T-helper 17 cell (primary cell): ENCODE measurements around the gene IFTAP. TPM values are rescaled to one million over a fixed set of nuclear protein-coding genes. Genes with fewer than 3 reads are reported as not detected.

Experiments
- ATAC-seq: fragments of 150-1000 bp; cut with Tn5 transposase; 2 replicates; pipeline ENCODE4 v1.10.0; 2021; ENCODE audit warnings: mild to moderate bottlenecking, moderate library complexity
- DNase-seq, 3 donors: peaks; one replicate each; pipeline versions ENCODE4 v3.0.0 to v3.0.0-alpha.2; 2020 to 2021
- H3K9me3 ChIP-seq: one replicate; pipeline ENCODE4 v1.7.0; 2013; ENCODE audit warnings: low read length, mild to moderate bottlenecking; ENCODE audit not compliant: control insufficient read depth, poor library complexity, severe bottlenecking
- H3K27ac Mint-ChIP-seq: one replicate; pipeline ENCODE4 v1.8.0; 2022; ENCODE audit warnings: mild to moderate bottlenecking, moderate library complexity, mixed read lengths
- H3K27me3 Mint-ChIP-seq: one replicate; pipeline ENCODE4 v1.8.0; 2022; ENCODE audit warnings: mixed read lengths
- H3K36me3 Mint-ChIP-seq: one replicate; pipeline ENCODE4 v1.8.0; 2022; ENCODE audit warnings: low read depth, mixed read lengths
- H3K4me1 Mint-ChIP-seq: one replicate; pipeline ENCODE4 v1.8.0; 2022; ENCODE audit warnings: mild to moderate bottlenecking, mixed read lengths
- H3K4me3 Mint-ChIP-seq: one replicate; pipeline ENCODE4 v1.8.0; 2022; ENCODE audit warnings: mild to moderate bottlenecking, moderate library complexity, mixed read lengths
- total RNA-seq, 4 donors: library from RNA in 2 of 4; stranded (reverse) in 2 of 4; gene quantifications; one replicate each; pipeline ENCODE4 v1.2.3 and lab custom pipeline; 2022 to 2026

IFTAP gene
- total RNA-seq, 2 donors from 2014 or later = 1.9 to 4.4 TPM

- Mint-ChIP-seq H3K4me3 (no peak overlapping the region), H3K27me3 (peaks cover 73% of the 10 kb centered on the region), H3K36me3 (no peaks in the 10 kb centered on the region), H3K4me1 (peaks cover 5% of the 10 kb centered on the region), H3K27ac (no peak overlapping the region)
- H3K9me3 ChIP-seq = no peaks in the 10 kb centered on the region
- ATAC-seq (no peak), DNase-seq (no peak)
Measured at GRCh38 chr11:36689442-36689841, 95.1 kb downstream of the IFTAP start.

- no peak for DNase-seq
- Mint-ChIP-seq H3K36me3 (no peaks in the 10 kb centered on the region), H3K4me1 (no peaks in the 10 kb centered on the region), H3K4me3 (no peak overlapping the region), H3K27me3 (peaks cover 65% of the 10 kb centered on the region), H3K27ac (no peak overlapping the region)
- no peak for ATAC-seq
- no peaks in the 10 kb centered on the region for H3K9me3 ChIP-seq
Measured at GRCh38 chr11:36692704-36693103, 98.4 kb downstream of the IFTAP start.

GRCh38 chr11:36693139-36693843, 99.0 kb downstream of the IFTAP start:
- no peaks in the 10 kb centered on the region for H3K4me1 Mint-ChIP-seq
- peaks cover 62% of the 10 kb centered on the region for H3K27me3 Mint-ChIP-seq
- no peak overlapping the region for H3K4me3 Mint-ChIP-seq
- no peak overlapping the region for H3K27ac Mint-ChIP-seq
- no peaks in the 10 kb centered on the region for H3K36me3 Mint-ChIP-seq
- no peak for ATAC-seq
- H3K9me3 ChIP-seq = no peaks in the 10 kb centered on the region
- DNase-seq = no peak

- Mint-ChIP-seq H3K4me1 (no peaks in the 10 kb centered on the region), H3K27me3 (peaks cover 59% of the 10 kb centered on the region), H3K27ac (no peak overlapping the region), H3K4me3 (no peak overlapping the region), H3K36me3 (no peaks in the 10 kb centered on the region)
- ATAC-seq (no peak), DNase-seq (no peak)
- H3K9me3 ChIP-seq = no peaks in the 10 kb centered on the region
Measured at GRCh38 chr11:36695111-36695510, 100.8 kb downstream of the IFTAP start.

- H3K4me1 Mint-ChIP-seq = no peaks in the 10 kb centered on the region
- ATAC-seq (no peak), DNase-seq (no peak)
- no peak overlapping the region for H3K4me3 Mint-ChIP-seq
- H3K27ac Mint-ChIP-seq = no peak overlapping the region
- peaks cover 61% of the 10 kb centered on the region for H3K27me3 Mint-ChIP-seq
- H3K36me3 Mint-ChIP-seq = no peaks in the 10 kb centered on the region
- H3K9me3 ChIP-seq = no peaks in the 10 kb centered on the region
Measured at GRCh38 chr11:36695571-36695970, 101.3 kb downstream of the IFTAP start.

DNA sequence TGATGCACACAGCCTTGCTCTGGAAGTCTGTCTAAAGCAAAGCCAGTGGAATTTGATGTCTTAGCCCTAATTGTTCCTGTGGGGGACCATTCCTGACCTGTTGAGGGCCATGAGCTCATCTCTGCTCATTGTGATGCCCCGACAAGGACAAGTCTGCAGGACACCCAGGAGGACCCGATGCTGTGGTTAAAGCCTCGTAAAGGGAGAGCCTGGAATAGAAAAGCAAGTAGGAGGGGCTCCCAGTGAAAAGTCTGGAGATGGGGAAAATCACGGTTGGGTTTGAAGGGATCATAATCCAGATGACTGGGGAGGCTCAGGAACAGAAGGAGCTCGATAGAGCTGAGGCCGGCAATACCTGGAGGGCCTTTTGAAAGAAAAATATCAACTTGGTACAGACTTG, 102.2 kb downstream of the IFTAP start:
- H3K27ac Mint-ChIP-seq = no peak overlapping the region
- DNase-seq (no peak), ATAC-seq (no peak)
- H3K4me3 Mint-ChIP-seq = no peak overlapping the region
- no peaks in the 10 kb centered on the region for H3K4me1 Mint-ChIP-seq
- H3K36me3 Mint-ChIP-seq = no peaks in the 10 kb centered on the region
- H3K27me3 Mint-ChIP-seq = peaks cover 70% of the 10 kb centered on the region
- H3K9me3 ChIP-seq = no peaks in the 10 kb centered on the region

DNA sequence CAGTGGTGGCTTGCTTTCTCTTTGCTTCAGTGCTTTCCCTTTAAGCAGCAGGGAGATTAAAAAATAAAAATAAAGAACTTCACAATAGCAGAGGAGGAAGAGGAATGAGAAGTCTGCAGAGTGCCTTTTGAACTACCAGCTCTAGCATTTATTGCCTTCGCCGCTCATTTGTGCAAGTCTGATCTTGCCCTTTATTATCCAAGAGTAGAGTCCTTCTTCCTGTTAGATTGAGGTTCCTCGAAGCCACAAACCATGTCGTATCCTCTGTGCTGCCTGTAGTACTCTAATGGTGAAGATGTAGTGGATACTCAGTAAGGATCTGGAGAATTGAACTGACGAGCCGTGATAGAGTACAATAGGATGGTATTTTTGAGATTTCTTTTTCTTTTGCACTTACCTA, 105.0 kb downstream of the IFTAP start:
- H3K27me3 Mint-ChIP-seq = peaks cover 70% of the 10 kb centered on the region
- DNase-seq = no peak

GRCh38 chr11:36700246-36700645, 105.9 kb downstream of the IFTAP start:
- Mint-ChIP-seq H3K27ac (no peak overlapping the region), H3K4me1 (peaks cover 5% of the 10 kb centered on the region), H3K27me3 (peaks cover 63% of the 10 kb centered on the region), H3K4me3 (no peak overlapping the region), H3K36me3 (no peaks in the 10 kb centered on the region)
- no peak for DNase-seq
- no peak for ATAC-seq
- no peaks in the 10 kb centered on the region for H3K9me3 ChIP-seq

More for the DNA sequence above, 105.0 kb downstream of the IFTAP start:
- H3K27ac Mint-ChIP-seq = no peak overlapping the region
- no peaks in the 10 kb centered on the region for H3K36me3 Mint-ChIP-seq
- H3K4me3 Mint-ChIP-seq = no peak overlapping the region
- ATAC-seq = no peak
- peaks cover 5% of the 10 kb centered on the region for H3K4me1 Mint-ChIP-seq
- no peaks in the 10 kb centered on the region for H3K9me3 ChIP-seq

- no peaks in the 10 kb centered on the region for H3K9me3 ChIP-seq
- Mint-ChIP-seq H3K4me1 (peaks cover 5% of the 10 kb centered on the region), H3K27ac (no peak overlapping the region), H3K27me3 (peaks cover 60% of the 10 kb centered on the region), H3K36me3 (no peaks in the 10 kb centered on the region), H3K4me3 (no peak overlapping the region)
- DNase-seq = no peak
- no peak for ATAC-seq
Measured at GRCh38 chr11:36702330-36703054, 108.2 kb downstream of the IFTAP start.

DNA sequence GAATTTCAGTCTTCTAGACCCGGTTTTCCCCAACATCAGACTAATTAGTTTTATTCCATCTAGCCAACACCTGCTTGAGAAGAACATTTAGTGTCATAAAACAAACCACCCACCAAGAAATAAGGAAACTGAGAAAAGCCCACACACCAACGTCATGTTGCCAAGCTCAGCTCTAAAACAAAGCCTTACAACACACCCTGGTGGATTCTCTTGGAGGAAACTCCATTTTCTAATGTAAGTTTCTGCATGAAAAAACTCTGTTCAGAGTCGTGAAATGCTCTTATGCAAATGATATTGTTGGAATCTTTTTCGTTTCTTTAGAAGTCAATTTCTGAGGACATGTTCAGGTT, 108.7 kb downstream of the IFTAP start:
- H3K4me1 Mint-ChIP-seq = peaks cover 5% of the 10 kb centered on the region
- H3K9me3 ChIP-seq = no peaks in the 10 kb centered on the region
- no peak overlapping the region for H3K4me3 Mint-ChIP-seq
- ATAC-seq = no peak
- no peak overlapping the region for H3K27ac Mint-ChIP-seq
- peaks cover 3% of the 10 kb centered on the region for H3K36me3 Mint-ChIP-seq
- DNase-seq = no peak
- peaks cover 62% of the 10 kb centered on the region for H3K27me3 Mint-ChIP-seq

Other genes with a start within 250 kb of the IFTAP start
- gene TRAF6, start 84.2 kb upstream of the IFTAP start, total RNA-seq = 10 to 100 TPM; 20.2 to 26.2 TPM
- under 1 TPM; 0.16 to 0.27 TPM for gene RAG1, start 26.5 kb upstream of the IFTAP start, total RNA-seq
- not detected for gene RAG2, start 3.7 kb downstream of the IFTAP start, total RNA-seq